H9 (cell line): Measurements from ENCODE around the gene BICD1. TPM values are rescaled to one million over a fixed set of nuclear protein-coding genes. Genes with fewer than 3 reads are reported as not detected.

ENCODE experiments used
- DNase-seq: peaks from one replicate; pipeline ENCODE4 v3.0.0-alpha.2; 2017
- H2AFZ ChIP-seq: one replicate; pipeline ENCODE4 v1.6.1; 2013; ENCODE audit warnings: mild to moderate bottlenecking, low read length, control low read depth, moderate library complexity
- H2AK5ac ChIP-seq: 2 replicates; pipeline ENCODE4 v1.6.1; 2013; ENCODE audit warnings: low read length, control low read depth, mixed read lengths; ENCODE audit not compliant: insufficient read length
- H2BK120ac ChIP-seq: one replicate; pipeline ENCODE4 v1.6.1; 2013; ENCODE audit warnings: low read depth, mild to moderate bottlenecking, low read length, control low read depth, inconsistent platforms; ENCODE audit not compliant: poor library complexity, severe bottlenecking
- H2BK12ac ChIP-seq: 2 replicates; pipeline ENCODE4 v1.6.1; 2013; ENCODE audit warnings: low read length, control low read depth, mixed read lengths, low read depth; ENCODE audit not compliant: insufficient read length
- H2BK15ac ChIP-seq: 2 replicates; pipeline ENCODE4 v1.6.1; 2013; ENCODE audit warnings: low read depth, low read length, control low read depth
- H2BK20ac ChIP-seq: one replicate; pipeline ENCODE4 v1.6.1; 2013; ENCODE audit warnings: low read depth, mild to moderate bottlenecking, low read length, control low read depth, inconsistent platforms; ENCODE audit not compliant: poor library complexity, severe bottlenecking
- H2BK5ac ChIP-seq: 2 replicates; pipeline ENCODE4 v1.6.1; 2013; ENCODE audit warnings: low read length, control low read depth, mixed read lengths; ENCODE audit not compliant: insufficient read length
- H3K14ac ChIP-seq: 2 replicates; pipeline ENCODE4 v1.6.1; 2013; ENCODE audit warnings: low read length, control low read depth; ENCODE audit not compliant: insufficient read depth
- H3K18ac ChIP-seq: 2 replicates; pipeline ENCODE4 v1.6.1; 2013; ENCODE audit warnings: low read depth, mild to moderate bottlenecking, mixed read lengths, low read length, control low read depth; ENCODE audit not compliant: insufficient read length
- H3K23ac ChIP-seq: 2 replicates; pipeline ENCODE4 v1.6.1; 2013; ENCODE audit warnings: low read length, control low read depth, mixed read lengths, low read depth; ENCODE audit not compliant: insufficient read length
- H3K23me2 ChIP-seq: 2 replicates; pipeline ENCODE4 v1.6.1; 2013; ENCODE audit warnings: low read depth, mild to moderate bottlenecking, mixed read lengths, low read length, control low read depth; ENCODE audit not compliant: insufficient read length, poor library complexity, severe bottlenecking
- H3K27ac ChIP-seq: 2 replicates; pipeline ENCODE4 v1.5.1; 2013; ENCODE audit warnings: low read length, control low read depth, mixed read lengths, low read depth; ENCODE audit not compliant: insufficient read length
- H3K27me3 ChIP-seq: 2 replicates; pipeline ENCODE4 v1.6.1; 2013; ENCODE audit warnings: low read length, control low read depth, inconsistent platforms; ENCODE audit not compliant: insufficient read depth
- H3K4ac ChIP-seq: 2 replicates; pipeline ENCODE4 v1.6.1; 2013; ENCODE audit warnings: low read depth, mild to moderate bottlenecking, control low read depth, inconsistent platforms, low read length, moderate library complexity
- H3K4me1 ChIP-seq: 2 replicates; pipeline ENCODE4 v1.6.1; 2013; ENCODE audit warnings: low read length, control low read depth, inconsistent platforms; ENCODE audit not compliant: insufficient read depth
- H3K4me2 ChIP-seq: 2 replicates; pipeline ENCODE4 v1.6.1; 2013; ENCODE audit warnings: low read length, control low read depth, mixed read lengths; ENCODE audit not compliant: insufficient read length, insufficient read depth
- H3K56ac ChIP-seq: 2 replicates; pipeline ENCODE4 v1.6.1; 2013; ENCODE audit warnings: low read depth, mild to moderate bottlenecking, mixed read lengths, low read length, control low read depth; ENCODE audit not compliant: insufficient read length
- H3K79me1 ChIP-seq: 2 replicates; pipeline ENCODE4 v1.6.1; 2013; ENCODE audit warnings: low read depth, mild to moderate bottlenecking, moderate library complexity, low read length, control low read depth, inconsistent platforms; ENCODE audit not compliant: insufficient read depth, poor library complexity, severe bottlenecking
- H3K79me2 ChIP-seq: 2 replicates; pipeline ENCODE4 v1.6.1; 2013; ENCODE audit warnings: low read length, control low read depth, inconsistent platforms; ENCODE audit not compliant: insufficient read depth
- H3K9ac ChIP-seq: 2 replicates; pipeline ENCODE4 v1.6.1; 2013; ENCODE audit warnings: low read length, control low read depth, mixed read lengths; ENCODE audit not compliant: insufficient read length; ENCODE audit errors: extremely low read depth
- H3K9me3 ChIP-seq: one replicate; pipeline ENCODE4 v1.6.1; 2013; ENCODE audit warnings: low read depth, low read length, inconsistent platforms; ENCODE audit not compliant: control insufficient read depth
- H3T11ph ChIP-seq: one replicate; pipeline ENCODE4 v1.6.1; 2013; ENCODE audit warnings: mild to moderate bottlenecking, low read length, control low read depth, inconsistent platforms
- H4K20me1 ChIP-seq: one replicate; pipeline ENCODE4 v1.6.1; 2013; ENCODE audit not compliant: control insufficient read depth, insufficient read length, insufficient read depth
- H4K5ac ChIP-seq: 2 replicates; pipeline ENCODE4 v1.6.1; 2013; ENCODE audit warnings: low read depth, mild to moderate bottlenecking, mixed read lengths, low read length, control low read depth; ENCODE audit not compliant: insufficient read length
- H4K8ac ChIP-seq: replicated peaks from 2 replicates; pipeline ENCODE4 v1.6.1; 2013; ENCODE audit warnings: low read length, control low read depth, mixed read lengths, low read depth; ENCODE audit not compliant: insufficient read length
- H4K91ac ChIP-seq: 2 replicates; pipeline ENCODE4 v1.6.1; 2013; ENCODE audit warnings: low read depth, mild to moderate bottlenecking, moderate library complexity, mixed read lengths, low read length, control low read depth; ENCODE audit not compliant: insufficient read length
- H3K27ac Mint-ChIP-seq, 3 experiments: 2 replicates in 2 of 3; 3 replicates in 1 of 3; pipeline ENCODE4 v1.8.0; 2020 to 2021; ENCODE audit warnings: mixed read lengths in 3 of 3, mild to moderate bottlenecking in 1 of 3, moderate library complexity in 1 of 3
- H3K27me3 Mint-ChIP-seq: 2 replicates; pipeline ENCODE4 v1.8.0; 2021; ENCODE audit warnings: low read depth, mild to moderate bottlenecking, moderate library complexity, mixed read lengths
- H3K36me3 Mint-ChIP-seq, 3 experiments: 2 replicates in 2 of 3; 3 replicates in 1 of 3; pipeline ENCODE4 v1.8.0; 2020 to 2021; ENCODE audit warnings: low read depth in 3 of 3, mixed read lengths in 3 of 3; ENCODE audit not compliant: insufficient read depth in 1 of 3
- H3K4me1 Mint-ChIP-seq, 2 experiments: 2 replicates each; pipeline ENCODE4 v1.8.0; 2020; ENCODE audit warnings: mixed read lengths in 2 of 2
- H3K4me3 Mint-ChIP-seq, 2 experiments: 2 replicates in 1 of 2; 3 replicates in 1 of 2; pipeline ENCODE4 v1.8.0; 2020 to 2021; ENCODE audit warnings: mild to moderate bottlenecking in 2 of 2, mixed read lengths in 2 of 2, moderate library complexity in 1 of 2
- H3K9me3 Mint-ChIP-seq, 2 experiments: 2 replicates in 1 of 2; 3 replicates in 1 of 2; pipeline ENCODE4 v1.8.0; 2020; ENCODE audit warnings: mild to moderate bottlenecking in 2 of 2, mixed read lengths in 2 of 2, moderate library complexity in 1 of 2
- CTCF ChIP-seq: fragments of 200-600 bp; sonication (generic); conservative IDR thresholded peaks from 3 replicates; pipeline ENCODE4 v1.8.0; 2021; ENCODE audit warnings: antibody characterized with exemption, mild to moderate bottlenecking
- WGBS: extraction: QIAGEN DNeasy Blood & Tissue Kit; methylation state at CpG from one replicate; pipeline ENCODE4 v1.1.7; 2013; ENCODE audit warnings: missing lambda C conversion rate, low lambda C conversion rate, mixed read lengths; ENCODE audit not compliant: insufficient read length; ENCODE audit errors: extremely low coverage; 5-methylcytosine and 5-hydroxymethylcytosine counted together
- total RNA-seq: library from RNA; stranded (reverse); gene quantifications from 2 replicates; pipeline ENCODE4 v1.2.1, GENCODE V29; 2021

BICD1 gene
- total RNA-seq, 1 experiment from 2014 or later, result 134 TPM

DNA sequence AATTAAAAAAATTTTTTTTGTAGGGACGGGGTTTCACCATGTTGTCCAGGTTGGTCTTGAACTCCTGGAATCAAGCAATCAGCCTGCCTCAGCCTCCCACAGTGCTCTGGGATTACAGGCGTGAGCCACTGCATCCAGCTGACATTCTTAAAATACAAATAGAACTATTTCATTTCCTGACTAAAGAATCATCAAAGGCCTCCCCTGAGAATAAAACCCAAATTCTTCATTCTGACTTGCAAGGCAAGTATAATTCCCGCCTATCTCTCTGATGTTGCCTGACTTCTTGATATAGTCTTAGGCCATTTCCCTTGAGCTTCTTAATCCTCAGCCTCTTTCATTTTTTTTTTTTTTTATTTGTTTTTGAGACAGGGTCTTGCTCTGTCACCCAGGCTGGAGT is 4.4 kb upstream of the BICD1 start:
- H3K36me3 Mint-ChIP-seq, result no peaks in the 10 kb centered on the region; a peak in 2 of 7 replicates
- no peaks in the 10 kb centered on the region for H3K9me3 Mint-ChIP-seq
- Histone ChIP-seq H4K5ac (no peak overlapping the region), H4K91ac (no peak overlapping the region), H3K79me1 (no peaks in the 10 kb centered on the region), H3K23ac (no peak overlapping the region), H3K4me1 (0 out of 2 replicates have a peak, but pooled peaks cover 2% of the 10 kb centered on the region), H2BK15ac (no peak overlapping the region), H3T11ph (no peak overlapping the region), H3K23me2 (peaks cover 5% of the 10 kb centered on the region), H3K4ac (no peak overlapping the region), H3K56ac (no peak overlapping the region), H3K79me2 (no peaks in the 10 kb centered on the region; the same call in 1 of the 2 replicates), H3K27me3 (no peaks in the 10 kb centered on the region), H3K4me2 (no peak overlapping the region), H3K27ac (no peak overlapping the region), H2AK5ac (no peak overlapping the region), H3K18ac (no peak overlapping the region), H2BK5ac (no peak overlapping the region), H2AFZ (no peak overlapping the region), H3K9me3 (no peaks in the 10 kb centered on the region), H4K20me1 (no peaks in the 10 kb centered on the region), H2BK120ac (no peak overlapping the region), H3K14ac (no peak overlapping the region), H3K9ac (no peak overlapping the region), H2BK20ac (no peak overlapping the region), H4K8ac (no peak overlapping the region), H2BK12ac (no peak overlapping the region)
- no peak overlapping the region for H3K4me3 Mint-ChIP-seq
- H3K4me1 Mint-ChIP-seq, result peaks cover 32 to 34% of the 10 kb centered on the region in 2 experiments
- H3K27ac Mint-ChIP-seq, result no peak overlapping the region
- WGBS, result no CpG with 5 or more reads among the region's 3 CpGs
- H3K27me3 Mint-ChIP-seq, result peaks cover 2% of the 10 kb centered on the region; the same call in 1 of the 2 replicates
- no peak for DNase-seq
- no peak for TF ChIP-seq CTCF
